ENCODE measurements around the gene BCAS3. TPM values are rescaled to one million over a fixed set of nuclear protein-coding genes. Genes with fewer than 3 reads are reported as not detected.

BCAS3 gene
- total and polyA plus RNA-seq, 2 donors (not counting 1 experiment from before 2014, with no cell fraction given), result 13.9 to 73.4 TPM

- peaks cover 52% of the 10 kb centered on the region for H3K27me3 Mint-ChIP-seq
- CTCF ChIA-PET, result interaction anchor here (0.9 to 1.6 kb wide), 4 partner anchors 8 to 688 kb away, joined by 3 to 6 read pairs (median 4); partner anchors contain the start of gene TBX2
- H3K4me3 Mint-ChIP-seq, result peak overlapping the region; percentile 86
- ATAC-seq (ENCODE audit: low read depth) (no peak), DNase-seq (peak; percentile 41)
- Histone ChIP-seq H3K4me3 (ENCODE audit: control extremely low read depth in 1 of 5, extremely low read depth in 1 of 5, insufficient read depth in 1 of 5, low read depth in 2 of 5, low read length in 4 of 5) (peak overlapping the region in 1 of 5 experiments; percentile 64), H3K27ac (ENCODE audit: low read length in 2 of 2) (no peak overlapping the region), H3K36me3 (replicated peaks in 1 of 2; ENCODE audit: control extremely low read depth in 1 of 2, control insufficient read depth in 1 of 2, extremely low read depth in 1 of 2, insufficient read depth in 2 of 2, low read length in 1 of 2) (no peaks in the 10 kb centered on the region), H3K27me3 (replicated peaks in 1 of 4; ENCODE audit: control extremely low read depth in 1 of 4, control insufficient read depth in 3 of 4, insufficient read depth in 4 of 4, low read length in 3 of 4) (peaks cover 0 to 94% (median 73%) of the 10 kb centered on the region in 4 experiments), H4K20me1 (ENCODE audit: control insufficient read depth, insufficient read depth, low read length, poor library complexity, severe bottlenecking) (peaks cover 25% of the 10 kb centered on the region), H3K79me2 (ENCODE audit: control insufficient read depth, insufficient read depth, low read length) (no peaks in the 10 kb centered on the region), H3K4me2 (replicated peaks; ENCODE audit: low read depth, low read length, poor library complexity, severe bottlenecking) (peak overlapping the region; percentile 100), H2AFZ (ENCODE audit: insufficient read depth, low read depth, low read length, poor library complexity, severe bottlenecking) (peak overlapping the region; percentile 57), H3K9me3 (ENCODE audit: control extremely low read depth in 1 of 3, control insufficient read depth in 2 of 3, insufficient read depth in 1 of 3, low read length in 2 of 3) (peaks cover 0 to 72% (median 2%) of the 10 kb centered on the region in 3 donors), H3K4me1 (ENCODE audit: control insufficient read depth in 2 of 2, insufficient read depth in 2 of 2, low read length in 2 of 2) (peaks cover 71 to 76% of the 10 kb centered on the region in 2 donors), H3K9ac (ENCODE audit: low read length) (peak overlapping the region; percentile 71)
- H3K9me3 Mint-ChIP-seq (ENCODE audit: insufficient read depth), result no peaks in the 10 kb centered on the region
- peaks cover 48% of the 10 kb centered on the region for H3K4me1 Mint-ChIP-seq
- POLR2A ChIA-PET, result no interaction called here
- TF ChIP-seq CTCF (IDR thresholded peaks at IDR 0.05) (no peak), EZH2 (IDR thresholded peaks at IDR 0.05; ENCODE audit: borderline replicate concordance, insufficient read depth, low read depth, low read length, poor library complexity, severe bottlenecking) (peak; percentile 86)
- H3K27ac Mint-ChIP-seq, result no peak overlapping the region
- WGBS (ENCODE audit: insufficient coverage), result 15% methylated on average over 34 of the region's 41 CpGs
- intact Hi-C loops (cut with micrococcal nuclease), result no loop called here
Measured at GRCh38 chr17:61408151-61409041, 730.7 kb downstream of the BCAS3 start.
